Loucy (cell line): ENCODE results near the gene ZMYND15.

Experiments
- EZH2phosphoT487 ChIP-seq: fragments of 200-600 bp; IDR thresholded peaks from 2 replicates; pipeline ENCODE4 v1.6.1; 2018; ENCODE audit warnings: antibody characterized with exemption, mild to moderate bottlenecking, moderate library complexity, borderline replicate concordance
- TF ChIP-seq, protein P1 (sequence below): fragments of 200-600 bp; sonication (generic); conservative IDR thresholded peaks from 2 replicates; pipeline ENCODE4 v1.5.1; 2014; ENCODE audit warnings: mild to moderate bottlenecking, antibody characterized with exemption, low read length

DNA sequence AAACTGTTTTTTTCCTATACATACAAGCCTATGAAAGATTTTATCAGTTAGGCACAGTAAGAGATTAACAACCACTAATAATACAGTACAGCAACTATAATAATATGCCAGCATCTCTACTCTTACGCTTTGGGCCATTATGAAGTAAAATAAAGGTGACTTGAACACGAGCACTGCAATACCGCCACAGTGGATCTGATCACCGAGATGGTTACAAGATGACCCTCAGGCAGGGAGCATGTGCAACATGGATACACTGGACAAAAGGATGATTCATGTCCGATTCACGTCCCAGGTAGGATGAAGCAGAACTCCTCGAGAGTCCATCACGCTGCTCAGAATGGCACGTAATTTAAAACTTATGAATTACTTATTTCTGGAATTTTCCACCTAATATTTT is 46.2 kb upstream of the ZMYND15 start:
- TF ChIP-seq, protein P1, sequence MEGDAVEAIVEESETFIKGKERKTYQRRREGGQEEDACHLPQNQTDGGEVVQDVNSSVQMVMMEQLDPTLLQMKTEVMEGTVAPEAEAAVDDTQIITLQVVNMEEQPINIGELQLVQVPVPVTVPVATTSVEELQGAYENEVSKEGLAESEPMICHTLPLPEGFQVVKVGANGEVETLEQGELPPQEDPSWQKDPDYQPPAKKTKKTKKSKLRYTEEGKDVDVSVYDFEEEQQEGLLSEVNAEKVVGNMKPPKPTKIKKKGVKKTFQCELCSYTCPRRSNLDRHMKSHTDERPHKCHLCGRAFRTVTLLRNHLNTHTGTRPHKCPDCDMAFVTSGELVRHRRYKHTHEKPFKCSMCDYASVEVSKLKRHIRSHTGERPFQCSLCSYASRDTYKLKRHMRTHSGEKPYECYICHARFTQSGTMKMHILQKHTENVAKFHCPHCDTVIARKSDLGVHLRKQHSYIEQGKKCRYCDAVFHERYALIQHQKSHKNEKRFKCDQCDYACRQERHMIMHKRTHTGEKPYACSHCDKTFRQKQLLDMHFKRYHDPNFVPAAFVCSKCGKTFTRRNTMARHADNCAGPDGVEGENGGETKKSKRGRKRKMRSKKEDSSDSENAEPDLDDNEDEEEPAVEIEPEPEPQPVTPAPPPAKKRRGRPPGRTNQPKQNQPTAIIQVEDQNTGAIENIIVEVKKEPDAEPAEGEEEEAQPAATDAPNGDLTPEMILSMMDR, result no peak
- no peak for TF ChIP-seq EZH2phosphoT487
